B cell (primary cell): ENCODE data around the gene NADSYN1. TPM values are rescaled to one million over a fixed set of nuclear protein-coding genes. Genes with fewer than 3 reads are reported as not detected.

ENCODE experiments used
- ATAC-seq: fragments of 200-7000 bp; cut with Tn5 transposase; one replicate; pipeline ENCODE4 v1.10.0; 2021; ENCODE audit warnings: low read depth, mild to moderate bottlenecking, moderate number of reproducible peaks, moderate library complexity
- CTCF ChIA-PET: fragments of 350-600 bp; sonication (Branson Sonifier 250); formaldehyde crosslinking; loops from one replicate; lab custom pipeline; 2021; ENCODE audit warnings: antibody characterized with exemption, inconsistent platforms; lab: Charles Lee
- POLR2A ChIA-PET: fragments of 350-600 bp; sonication (Branson Sonifier 250); formaldehyde crosslinking; loops from one replicate; lab custom pipeline; 2021; ENCODE audit warnings: antibody characterized with exemption; lab: Charles Lee
- DNase-seq: peaks from one replicate; pipeline ENCODE4 v3.0.0; 2013
- H2AFZ ChIP-seq: 2 replicates; pipeline ENCODE4 v1.6.1; 2012; ENCODE audit warnings: mild to moderate bottlenecking, low read depth, low read length; ENCODE audit not compliant: insufficient read depth, poor library complexity, severe bottlenecking
- H3K27ac ChIP-seq, 2 donors: 1 replicate in 1 of 2; 2 replicates in 1 of 2; pipeline ENCODE4 v1.5.1; 2012 to 2013; ENCODE audit warnings: low read length in 2 of 2, mild to moderate bottlenecking in 2 of 2, moderate library complexity in 1 of 2
- H3K27me3 ChIP-seq, 4 experiments: fragments of 200-600 bp in 1 of 4; sonication (generic) in 1 of 4; replicated peaks in 1 of 4; 1 replicate in 2 of 4; 2 replicates in 2 of 4; pipeline versions ENCODE4 v1.6.1 to v1.7.0; 2013 to 2016; ENCODE audit warnings: low read length in 3 of 4, mild to moderate bottlenecking in 2 of 4, mixed read lengths in 1 of 4, moderate library complexity in 1 of 4; ENCODE audit not compliant: insufficient read depth in 4 of 4, control insufficient read depth in 3 of 4; ENCODE audit errors: control extremely low read depth in 1 of 4
- H3K36me3 ChIP-seq, 2 experiments: replicated peaks in 1 of 2; 1 replicate in 1 of 2; 2 replicates in 1 of 2; pipeline versions ENCODE4 v1.6.1 to v1.7.1; 2013; ENCODE audit warnings: low read length in 1 of 2; ENCODE audit not compliant: insufficient read depth in 2 of 2, control insufficient read depth in 1 of 2; ENCODE audit errors: control extremely low read depth in 1 of 2, extremely low read depth in 1 of 2
- H3K4me1 ChIP-seq, 2 donors: fragments of 200-600 bp in 1 of 2; sonication (generic) in 1 of 2; 1 replicate in 1 of 2; 2 replicates in 1 of 2; pipeline versions ENCODE4 v1.5.1 to v1.6.1; 2013 to 2017; ENCODE audit warnings: low read length in 2 of 2; ENCODE audit not compliant: control insufficient read depth in 2 of 2, insufficient read depth in 2 of 2
- H3K4me2 ChIP-seq: replicated peaks from 2 replicates; pipeline ENCODE3; 2012; ENCODE audit warnings: mild to moderate bottlenecking, low read depth, low read length; ENCODE audit not compliant: poor library complexity, severe bottlenecking
- H3K4me3 ChIP-seq, 5 experiments: fragments of 200-600 bp in 1 of 5; sonication (generic) in 1 of 5; 1 replicate in 3 of 5; 2 replicates in 2 of 5; pipeline versions ENCODE4 v1.5.1 to v1.7.0; 2011 to 2016; ENCODE audit warnings: low read length in 4 of 5, mild to moderate bottlenecking in 4 of 5, low read depth in 2 of 5, control low read depth in 1 of 5, moderate library complexity in 1 of 5; ENCODE audit not compliant: insufficient read depth in 1 of 5; ENCODE audit errors: control extremely low read depth in 1 of 5, extremely low read depth in 1 of 5
- H3K79me2 ChIP-seq: fragments of 200-600 bp; sonication (generic); one replicate; pipeline ENCODE4 v1.6.0; 2016; ENCODE audit warnings: low read length; ENCODE audit not compliant: control insufficient read depth, insufficient read depth
- H3K9ac ChIP-seq: fragments of 200-600 bp; sonication (generic); 2 replicates; pipeline ENCODE4 v1.6.1; 2017; ENCODE audit warnings: mild to moderate bottlenecking, low read length, moderate library complexity
- H3K9me3 ChIP-seq, 3 donors: one replicate each; pipeline versions ENCODE4 v1.6.1 to v1.7.1; 2013; ENCODE audit warnings: low read length in 2 of 3; ENCODE audit not compliant: control insufficient read depth in 2 of 3, insufficient read depth in 1 of 3; ENCODE audit errors: control extremely low read depth in 1 of 3
- H4K20me1 ChIP-seq: 2 replicates; pipeline ENCODE4 v1.6.0; 2012; ENCODE audit warnings: mild to moderate bottlenecking, low read length; ENCODE audit not compliant: insufficient read depth, control insufficient read depth, poor library complexity, severe bottlenecking
- H3K27ac Mint-ChIP-seq: one replicate; pipeline ENCODE4 v1.8.0; 2021; ENCODE audit warnings: mixed read lengths
- H3K27me3 Mint-ChIP-seq: one replicate; pipeline ENCODE4 v1.8.0; 2021; ENCODE audit warnings: mixed read lengths
- H3K4me1 Mint-ChIP-seq: one replicate; pipeline ENCODE4 v1.8.0; 2021; ENCODE audit warnings: mixed read lengths
- H3K4me3 Mint-ChIP-seq: one replicate; pipeline ENCODE4 v1.8.0; 2021; ENCODE audit warnings: mixed read lengths
- H3K9me3 Mint-ChIP-seq: one replicate; pipeline ENCODE4 v1.8.0; 2022; ENCODE audit warnings: mixed read lengths; ENCODE audit not compliant: insufficient read depth
- CTCF ChIP-seq: fragments of 200-600 bp; IDR thresholded peaks from one replicate; pipeline ENCODE4 v1.8.0; 2022; ENCODE audit warnings: antibody characterized with exemption, mild to moderate bottlenecking
- EZH2 ChIP-seq: IDR thresholded peaks from 2 replicates; pipeline ENCODE4 v1.6.1; 2012; ENCODE audit warnings: borderline replicate concordance, low read depth, mild to moderate bottlenecking, moderate library complexity, low read length; ENCODE audit not compliant: insufficient read depth, poor library complexity, severe bottlenecking
- WGBS: methylation state at CpG from one replicate; pipeline ENCODE4 v1.1.5; 2013; ENCODE audit warnings: missing lambda C conversion rate; ENCODE audit not compliant: insufficient coverage; 5-methylcytosine and 5-hydroxymethylcytosine counted together
- intact Hi-C: fragments of 100-400 bp; cut with micrococcal nuclease; formaldehyde crosslinking; loops from one replicate; pipeline ENCODE4 v1.10.0; 2022
- polyA plus RNA-seq: library from polyadenylated mRNA; depleted of rRNA; stranded (reverse); fragments of >200 nt; gene quantifications from 2 replicates; pipeline ENCODE4 v1.2.3, GENCODE V29; 2012
- total RNA-seq, 2 donors: library from RNA; stranded (reverse); fragments of 120-200 nt in 1 of 2; gene quantifications; 1 replicate in 1 of 2; 2 replicates in 1 of 2; pipeline versions ENCODE4 v1.2.3 to v1.2.4, GENCODE V29; 2013 to 2022

NADSYN1 gene
- total and polyA plus RNA-seq, 2 donors (not counting 1 experiment from before 2014, with no cell fraction given), result 153 to 222 TPM

GRCh38 chr11:71485466-71485865, 32.5 kb downstream of the NADSYN1 start:
- CTCF ChIA-PET, result no interaction called here
- intact Hi-C loops, result no loop called here
- H3K79me2 ChIP-seq, result no peaks in the 10 kb centered on the region
- H4K20me1 ChIP-seq, result no peaks in the 10 kb centered on the region
- ATAC-seq, result no peak
- no peak overlapping the region for H3K4me2 ChIP-seq
- Mint-ChIP-seq H3K9me3 (no peaks in the 10 kb centered on the region), H3K4me1 (no peaks in the 10 kb centered on the region), H3K27me3 (no peaks in the 10 kb centered on the region), H3K27ac (no peak overlapping the region), H3K4me3 (no peak overlapping the region)
- no peak for DNase-seq
- H3K4me3 ChIP-seq, result no peak overlapping the region
- peaks cover 1 to 72% of the 10 kb centered on the region in 2 experiments for H3K36me3 ChIP-seq
- no peaks in the 10 kb centered on the region for H3K4me1 ChIP-seq
- WGBS, result 98% methylated on average over 18 of the region's 18 CpGs
- no peak overlapping the region for H3K9ac ChIP-seq
- H3K27me3 ChIP-seq, result no peaks in the 10 kb centered on the region
- H2AFZ ChIP-seq, result no peak overlapping the region
- H3K27ac ChIP-seq, result no peak overlapping the region
- H3K9me3 ChIP-seq, result no peaks in the 10 kb centered on the region
- POLR2A ChIA-PET, result no interaction called here
- TF ChIP-seq EZH2 (no peak), CTCF (no peak)

- no peaks in the 10 kb centered on the region for H3K4me1 Mint-ChIP-seq
- no peaks in the 10 kb centered on the region for H3K79me2 ChIP-seq
- 100% methylated on average over 1 of the region's 1 CpG for WGBS
- ChIA-PET CTCF (no interaction called here), POLR2A (no interaction called here)
- ATAC-seq, result no peak
- no peaks in the 10 kb centered on the region for H3K4me1 ChIP-seq
- no peak overlapping the region for H3K27ac ChIP-seq
- H3K27ac Mint-ChIP-seq, result no peak overlapping the region
- no peak overlapping the region for H3K4me3 ChIP-seq
- TF ChIP-seq CTCF, result no peak
- TF ChIP-seq EZH2, result no peak
- H2AFZ ChIP-seq, result no peak overlapping the region
- H3K27me3 Mint-ChIP-seq, result no peaks in the 10 kb centered on the region
- H3K9me3 ChIP-seq, result no peaks in the 10 kb centered on the region
- peaks cover 1 to 73% of the 10 kb centered on the region in 2 experiments for H3K36me3 ChIP-seq
- H3K27me3 ChIP-seq, result no peaks in the 10 kb centered on the region
- H3K4me2 ChIP-seq, result no peak overlapping the region
- no peaks in the 10 kb centered on the region for H4K20me1 ChIP-seq
- no peak overlapping the region for H3K4me3 Mint-ChIP-seq
- DNase-seq, result no peak
- no peaks in the 10 kb centered on the region for H3K9me3 Mint-ChIP-seq
- no peak overlapping the region for H3K9ac ChIP-seq
- intact Hi-C loops, result no loop called here
Measured at GRCh38 chr11:71486320-71486719, 33.3 kb downstream of the NADSYN1 start.
